Tibial artery (tissue), 4 donors: ENCODE data around the gene DAZAP1.

ENCODE experiments used
- DNase-seq, 2 donors: peaks; one replicate each; pipeline ENCODE4 v3.0.0-alpha.2; 2019
- H3K27ac ChIP-seq, 2 donors: fragments of 200-600 bp; sonication (generic) in 1 of 2; 1 replicate in 1 of 2; 2 replicates in 1 of 2; pipeline ENCODE4 v1.5.1; 2018 to 2019; ENCODE audit warnings: mild to moderate bottlenecking in 1 of 2
- H3K27me3 ChIP-seq, 2 donors: fragments of 200-600 bp; sonication (generic) in 1 of 2; one replicate each; pipeline versions ENCODE4 v1.5.1 to v1.6.0; 2016 to 2019
- H3K36me3 ChIP-seq, 3 donors: fragments of 200-600 bp; sonication (generic) in 2 of 3; one replicate each; pipeline ENCODE4 v1.5.1; 2016 to 2019; ENCODE audit warnings: mild to moderate bottlenecking in 2 of 3
- H3K4me1 ChIP-seq, 4 donors: fragments of 200-600 bp; sonication (generic) in 2 of 4; 1 replicate in 3 of 4; 2 replicates in 1 of 4; pipeline ENCODE4 v1.5.1; 2016 to 2019
- H3K4me3 ChIP-seq, 2 donors: fragments of 200-600 bp; sonication (generic) in 1 of 2; 1 replicate in 1 of 2; 2 replicates in 1 of 2; pipeline ENCODE4 v1.5.1; 2018 to 2019; ENCODE audit warnings: mild to moderate bottlenecking in 2 of 2
- H3K9me3 ChIP-seq, 3 donors: fragments of 200-600 bp; sonication (generic) in 1 of 3; one replicate each; pipeline ENCODE4 v1.5.1; 2016 to 2019
- intact Hi-C: fragments of 100-400 bp; cut with DNase I; formaldehyde crosslinking; loops from one replicate; pipeline ENCODE4 v1.15.0; 2023; ENCODE audit warnings: low total_unique reads
- TF ChIP-seq, protein P1 (sequence below), 2 experiments: fragments of 200-600 bp in 1 of 2; fragments of 450-650 bp in 1 of 2; IDR thresholded peaks; one replicate each; pipeline ENCODE4 v1.5.1; 2017 to 2019; ENCODE audit warnings: antibody characterized with exemption in 2 of 2, mild to moderate bottlenecking in 1 of 2, moderate library complexity in 1 of 2

Gene DAZAP1

DNA sequence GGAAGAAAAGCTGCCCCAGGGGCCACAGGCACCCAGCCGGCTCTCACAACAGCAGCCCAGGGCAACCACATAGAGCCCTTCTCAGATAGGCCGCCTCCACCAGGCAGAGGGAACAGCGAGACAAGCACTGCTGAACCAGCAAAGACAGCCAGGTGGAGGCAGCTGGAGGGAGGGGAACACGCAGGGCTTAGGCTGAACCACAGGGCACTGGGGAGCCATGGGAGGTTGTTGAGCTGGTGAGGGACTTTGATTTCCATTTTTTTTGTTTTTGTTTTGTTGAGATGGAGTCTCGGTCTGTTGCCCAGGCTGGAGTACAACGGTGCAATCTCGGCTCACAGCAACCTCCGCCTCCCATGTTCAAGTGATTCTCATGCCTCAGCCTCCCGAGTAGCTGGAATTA is 9.5 kb upstream of the DAZAP1 start:
- TF ChIP-seq, protein P1, sequence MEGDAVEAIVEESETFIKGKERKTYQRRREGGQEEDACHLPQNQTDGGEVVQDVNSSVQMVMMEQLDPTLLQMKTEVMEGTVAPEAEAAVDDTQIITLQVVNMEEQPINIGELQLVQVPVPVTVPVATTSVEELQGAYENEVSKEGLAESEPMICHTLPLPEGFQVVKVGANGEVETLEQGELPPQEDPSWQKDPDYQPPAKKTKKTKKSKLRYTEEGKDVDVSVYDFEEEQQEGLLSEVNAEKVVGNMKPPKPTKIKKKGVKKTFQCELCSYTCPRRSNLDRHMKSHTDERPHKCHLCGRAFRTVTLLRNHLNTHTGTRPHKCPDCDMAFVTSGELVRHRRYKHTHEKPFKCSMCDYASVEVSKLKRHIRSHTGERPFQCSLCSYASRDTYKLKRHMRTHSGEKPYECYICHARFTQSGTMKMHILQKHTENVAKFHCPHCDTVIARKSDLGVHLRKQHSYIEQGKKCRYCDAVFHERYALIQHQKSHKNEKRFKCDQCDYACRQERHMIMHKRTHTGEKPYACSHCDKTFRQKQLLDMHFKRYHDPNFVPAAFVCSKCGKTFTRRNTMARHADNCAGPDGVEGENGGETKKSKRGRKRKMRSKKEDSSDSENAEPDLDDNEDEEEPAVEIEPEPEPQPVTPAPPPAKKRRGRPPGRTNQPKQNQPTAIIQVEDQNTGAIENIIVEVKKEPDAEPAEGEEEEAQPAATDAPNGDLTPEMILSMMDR (IDR thresholded peaks at IDR 0.05) = no peak
- H3K4me3 ChIP-seq = no peak overlapping the region
- no peak overlapping the region for H3K27ac ChIP-seq
- H3K36me3 ChIP-seq = peaks cover 10 to 36% (median 12%) of the 10 kb centered on the region in 3 donors
- peaks cover 0 to 55% (median 40%) of the 10 kb centered on the region in 4 donors for H3K4me1 ChIP-seq
- H3K27me3 ChIP-seq = no peaks in the 10 kb centered on the region
- no peak for DNase-seq
- intact Hi-C loops = no loop called here
- no peaks in the 10 kb centered on the region for H3K9me3 ChIP-seq

DNA sequence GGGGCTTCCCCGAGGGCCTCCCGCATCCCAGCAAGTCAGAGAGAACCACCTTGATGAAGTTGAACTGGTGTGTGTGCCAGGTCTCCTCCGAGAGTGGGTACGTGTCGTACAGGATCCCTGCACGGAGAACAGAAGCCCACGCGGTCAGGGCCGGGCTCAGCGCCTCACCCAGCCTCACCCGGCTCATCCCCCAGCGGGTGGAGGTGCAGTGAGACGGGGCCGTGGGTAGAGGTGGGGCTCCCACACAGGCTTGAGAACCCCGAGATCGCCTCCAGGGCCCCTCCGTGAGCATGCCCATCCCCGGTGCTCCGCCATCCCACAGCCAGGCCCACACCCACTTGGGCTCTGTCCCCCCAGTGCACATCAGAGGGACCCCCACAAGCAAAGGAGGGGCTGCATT is 8.3 kb upstream of the DAZAP1 start:
- Histone ChIP-seq H3K4me1 (peaks cover 0 to 57% (median 44%) of the 10 kb centered on the region in 4 donors), H3K9me3 (no peaks in the 10 kb centered on the region), H3K4me3 (no peak overlapping the region), H3K27me3 (no peaks in the 10 kb centered on the region), H3K36me3 (peaks cover 0 to 23% (median under 1%) of the 10 kb centered on the region in 3 donors), H3K27ac (no peak overlapping the region)
- no peak for DNase-seq
- intact Hi-C loops = no loop called here
- TF ChIP-seq, protein P1 (IDR thresholded peaks at IDR 0.05) = no peak

DNA sequence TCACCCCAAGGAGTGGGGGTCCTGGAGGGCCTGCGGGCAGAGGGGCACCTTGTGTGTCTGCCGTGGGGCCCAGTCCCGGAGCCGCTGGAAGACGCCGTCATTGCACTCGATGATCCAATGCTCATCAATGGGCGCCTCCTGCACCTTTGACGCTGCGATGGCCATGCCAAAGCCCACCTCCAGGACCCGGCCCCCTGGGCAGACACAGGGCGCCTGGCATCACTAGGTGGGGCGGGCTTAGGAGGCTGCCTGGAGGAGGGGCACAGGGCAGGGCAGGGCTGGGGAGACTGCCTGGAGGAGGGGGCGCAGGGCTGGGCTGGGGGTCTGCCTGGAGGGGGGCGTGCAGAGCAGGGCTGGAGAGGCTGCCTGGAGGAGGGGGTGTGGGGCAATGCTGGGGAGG is 7.6 kb upstream of the DAZAP1 start:
- Histone ChIP-seq H3K4me1 (peaks cover 0 to 57% (median 42%) of the 10 kb centered on the region in 4 donors), H3K9me3 (no peaks in the 10 kb centered on the region), H3K27me3 (no peaks in the 10 kb centered on the region), H3K36me3 (peaks cover 0 to 17% (median 0%) of the 10 kb centered on the region in 3 donors), H3K27ac (no peak overlapping the region), H3K4me3 (no peak overlapping the region)
- DNase-seq = no peak
- intact Hi-C loops = loop anchor here (5.0 to 10.0 kb wide), 2 partner anchors 45 to 122 kb away; partner anchors contain the start of gene FAM174C
- TF ChIP-seq, protein P1 (IDR thresholded peaks at IDR 0.05) = no peak

DNA sequence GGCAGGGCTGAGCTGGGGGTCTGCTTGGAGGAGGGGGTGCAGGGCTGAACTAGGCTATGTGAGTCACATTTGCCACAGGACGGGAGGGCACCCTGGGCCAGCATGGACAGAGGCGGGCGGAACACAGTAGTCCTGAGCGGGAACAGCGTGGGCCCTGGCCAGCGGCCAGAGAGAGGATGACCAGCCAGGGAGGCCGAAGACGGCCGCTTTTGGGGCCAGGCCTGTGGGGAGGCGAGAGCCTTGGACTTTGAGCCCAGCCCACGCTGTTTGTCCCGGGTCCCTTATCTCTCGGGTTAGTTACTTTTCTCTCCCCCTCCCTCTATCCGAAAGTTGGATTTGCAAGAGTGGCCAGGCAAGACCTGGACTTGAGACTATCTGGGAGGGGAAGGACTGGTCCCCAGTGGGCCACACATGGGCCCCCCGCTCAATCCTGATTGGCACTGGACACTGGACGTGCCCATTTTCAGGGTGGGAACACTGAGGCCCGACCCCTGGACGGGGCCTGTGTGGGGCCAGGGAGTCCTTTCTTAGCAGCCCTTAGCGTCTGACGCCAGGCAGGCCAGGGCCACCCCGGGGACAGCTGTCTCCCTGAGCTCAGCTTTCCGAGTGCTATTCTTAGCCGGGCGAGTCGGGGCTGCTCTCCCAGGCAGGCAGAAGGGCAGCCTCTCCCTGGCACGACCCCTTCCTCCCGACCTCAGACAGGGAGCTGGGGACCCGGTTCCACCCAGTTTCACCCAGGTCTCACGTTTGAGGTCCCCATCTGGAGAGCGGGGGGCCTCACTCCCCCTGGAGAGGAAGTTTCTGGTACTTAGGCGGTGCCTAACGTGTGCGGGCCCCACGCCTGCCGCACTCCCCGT is 6.9 kb upstream of the DAZAP1 start:
- Histone ChIP-seq H3K36me3 (peaks cover 0 to 9% (median 0%) of the 10 kb centered on the region in 3 donors), H3K27ac (peak overlapping the region; percentile 36 to 50), H3K4me3 (peak overlapping the region; percentile 59 to 60), H3K4me1 (peaks cover 0 to 53% (median 39%) of the 10 kb centered on the region in 4 donors), H3K9me3 (no peaks in the 10 kb centered on the region), H3K27me3 (no peaks in the 10 kb centered on the region)
- intact Hi-C loops = loop anchor here (5.0 to 10.0 kb wide), 2 partner anchors 46 to 123 kb away; partner anchors contain the start of gene FAM174C
- TF ChIP-seq, protein P1 (IDR thresholded peaks at IDR 0.05) = no peak
- peak in 1 of 2 donors; percentile 84 for DNase-seq

DNA sequence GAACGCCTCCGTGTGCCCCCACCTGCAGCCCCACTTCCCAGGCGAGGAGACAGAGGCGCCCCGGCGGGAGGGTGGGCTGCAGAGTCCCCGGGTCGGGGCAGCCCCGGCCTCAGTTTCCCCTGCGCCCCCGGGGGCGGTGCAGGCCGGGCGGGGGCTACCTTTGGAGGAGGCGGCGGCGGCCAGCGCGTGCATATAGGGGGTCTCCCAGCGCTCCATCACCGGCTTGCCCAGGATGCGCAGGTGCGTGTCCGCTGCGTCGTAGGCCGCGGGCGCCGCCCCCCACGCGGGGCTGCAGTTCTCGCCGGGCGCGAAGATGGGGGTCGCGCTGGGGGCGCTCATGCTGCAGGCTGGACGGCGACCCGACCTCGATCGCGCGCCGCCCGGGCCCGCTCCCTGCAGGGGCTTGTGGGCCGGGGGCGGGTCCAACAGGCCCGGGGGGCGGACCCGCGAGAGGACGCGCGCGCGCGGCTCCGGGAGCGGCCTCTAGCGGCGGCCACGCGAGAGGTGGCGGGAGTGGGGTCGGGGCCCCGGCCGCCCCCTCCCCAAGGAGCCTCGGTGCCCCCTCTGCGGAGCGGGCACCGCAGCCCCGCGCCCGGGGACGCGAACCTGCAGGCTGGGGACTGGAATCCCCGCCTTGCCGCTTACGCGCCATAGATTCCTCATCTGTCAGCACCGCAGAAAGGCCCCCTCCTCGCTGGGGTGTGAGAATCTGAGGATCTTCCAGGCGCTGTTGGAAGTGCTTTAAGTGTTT is 6.1 kb upstream of the DAZAP1 start, which contains the start of gene GAMT:
Gene GAMT (minus strand): TSS at position 405 of the 751 bp plus-strand sequence. CDS start 66 bp downstream, at position 339.
- Histone ChIP-seq H3K27me3 (no peaks in the 10 kb centered on the region), H3K4me1 (peaks cover 0 to 45% (median 33%) of the 10 kb centered on the region in 4 donors), H3K4me3 (peak within 1 kb of the TSS; percentile 59 to 60), H3K36me3 (peaks cover 0 to 5% (median 0%) of the 10 kb centered on the region in 3 donors), H3K9me3 (no peaks in the 10 kb centered on the region), H3K27ac (peak within 1 kb of the TSS; percentile 36 to 50)
- TF ChIP-seq, protein P1 (IDR thresholded peaks at IDR 0.05) = peak; percentile 36 to 42
- no peak for DNase-seq
- intact Hi-C loops = loop anchor here (5.0 to 10.0 kb wide), 2 partner anchors 47 to 124 kb away; partner anchors contain the start of gene FAM174C
